Mesothelial cell of epicardium (in vitro differentiated cells): Measurements from ENCODE around the gene CAPZB. TPM values are rescaled to one million over a fixed set of nuclear protein-coding genes. Genes with fewer than 3 reads are reported as not detected.

ENCODE experiments used
- DNase-seq, 2 experiments: peaks; one replicate each; pipeline ENCODE4 v3.0.0; 2021; ENCODE audit warnings: low spot score in 2 of 2; ENCODE audit not compliant: unreplicated experiment in 2 of 2
- H3K27ac Mint-ChIP-seq: 2 replicates; pipeline ENCODE4 v1.8.0; 2021; ENCODE audit warnings: mixed read lengths
- H3K27me3 Mint-ChIP-seq: 2 replicates; pipeline ENCODE4 v1.8.0; 2021; ENCODE audit warnings: low read depth, mixed read lengths
- H3K36me3 Mint-ChIP-seq: 2 replicates; pipeline ENCODE4 v1.8.0; 2021; ENCODE audit warnings: mixed read lengths
- H3K4me1 Mint-ChIP-seq: 2 replicates; pipeline ENCODE4 v1.8.0; 2021; ENCODE audit warnings: mixed read lengths
- H3K4me3 Mint-ChIP-seq: 2 replicates; pipeline ENCODE4 v1.8.0; 2021; ENCODE audit warnings: mild to moderate bottlenecking, moderate library complexity, mixed read lengths
- H3K9me3 Mint-ChIP-seq: 2 replicates; pipeline ENCODE4 v1.8.0; 2021; ENCODE audit warnings: mixed read lengths
- total RNA-seq: library from RNA; stranded (reverse); gene quantifications from 3 replicates; pipeline ENCODE4 v1.2.1, GENCODE V29; 2021
- TF ChIP-seq, protein P1 (sequence below): fragments of 200-600 bp; sonication (generic); IDR thresholded peaks from one replicate; pipeline ENCODE4 v1.5.0; 2021; ENCODE audit warnings: antibody characterized with exemption; ENCODE audit not compliant: unreplicated experiment

The CAPZB gene
- total RNA-seq, 1 donor from 2014 or later: 192 TPM

DNA sequence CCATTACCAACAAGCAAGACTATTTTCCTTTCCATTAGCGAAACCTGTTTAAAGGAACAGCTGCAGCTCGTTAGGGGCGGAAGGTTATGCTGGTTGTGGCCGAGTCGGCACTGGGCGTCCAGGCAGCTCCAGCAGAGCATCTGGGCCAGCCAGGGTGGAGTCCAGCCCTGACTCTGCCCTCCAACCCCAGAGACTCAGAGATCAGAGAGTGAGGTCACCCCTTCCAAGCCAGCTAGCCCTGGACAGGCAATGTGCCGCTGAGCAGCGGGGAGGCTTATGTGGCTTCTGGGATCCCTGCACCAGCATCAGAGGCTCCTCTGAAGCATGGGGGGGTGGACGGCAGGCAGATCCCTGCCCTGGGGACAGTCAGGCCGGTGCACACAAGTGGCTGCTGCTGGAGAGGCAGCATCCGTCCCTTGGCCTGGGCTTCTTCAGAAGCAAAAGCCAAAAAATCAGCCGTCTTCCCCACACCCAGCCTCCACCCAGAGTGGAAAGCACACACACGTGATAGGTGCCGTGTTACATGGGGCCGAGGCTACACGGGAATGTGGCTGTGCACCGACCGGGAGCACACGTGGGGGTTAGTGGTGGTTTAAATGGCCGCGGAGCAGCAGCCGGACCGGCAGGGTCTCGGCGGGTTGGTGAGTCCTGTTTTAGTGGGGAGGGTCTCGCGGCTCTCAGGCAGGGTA lies 143.1 kb downstream of the CAPZB start:
- Mint-ChIP-seq H3K4me1 (peaks cover 16% of the 10 kb centered on the region), H3K27me3 (no peaks in the 10 kb centered on the region), H3K36me3 (peaks cover 7% of the 10 kb centered on the region), H3K27ac (no peak overlapping the region), H3K9me3 (no peaks in the 10 kb centered on the region), H3K4me3 (no peak overlapping the region)
- DNase-seq: no peak
- TF ChIP-seq, protein P1, sequence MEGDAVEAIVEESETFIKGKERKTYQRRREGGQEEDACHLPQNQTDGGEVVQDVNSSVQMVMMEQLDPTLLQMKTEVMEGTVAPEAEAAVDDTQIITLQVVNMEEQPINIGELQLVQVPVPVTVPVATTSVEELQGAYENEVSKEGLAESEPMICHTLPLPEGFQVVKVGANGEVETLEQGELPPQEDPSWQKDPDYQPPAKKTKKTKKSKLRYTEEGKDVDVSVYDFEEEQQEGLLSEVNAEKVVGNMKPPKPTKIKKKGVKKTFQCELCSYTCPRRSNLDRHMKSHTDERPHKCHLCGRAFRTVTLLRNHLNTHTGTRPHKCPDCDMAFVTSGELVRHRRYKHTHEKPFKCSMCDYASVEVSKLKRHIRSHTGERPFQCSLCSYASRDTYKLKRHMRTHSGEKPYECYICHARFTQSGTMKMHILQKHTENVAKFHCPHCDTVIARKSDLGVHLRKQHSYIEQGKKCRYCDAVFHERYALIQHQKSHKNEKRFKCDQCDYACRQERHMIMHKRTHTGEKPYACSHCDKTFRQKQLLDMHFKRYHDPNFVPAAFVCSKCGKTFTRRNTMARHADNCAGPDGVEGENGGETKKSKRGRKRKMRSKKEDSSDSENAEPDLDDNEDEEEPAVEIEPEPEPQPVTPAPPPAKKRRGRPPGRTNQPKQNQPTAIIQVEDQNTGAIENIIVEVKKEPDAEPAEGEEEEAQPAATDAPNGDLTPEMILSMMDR: no peak

DNA sequence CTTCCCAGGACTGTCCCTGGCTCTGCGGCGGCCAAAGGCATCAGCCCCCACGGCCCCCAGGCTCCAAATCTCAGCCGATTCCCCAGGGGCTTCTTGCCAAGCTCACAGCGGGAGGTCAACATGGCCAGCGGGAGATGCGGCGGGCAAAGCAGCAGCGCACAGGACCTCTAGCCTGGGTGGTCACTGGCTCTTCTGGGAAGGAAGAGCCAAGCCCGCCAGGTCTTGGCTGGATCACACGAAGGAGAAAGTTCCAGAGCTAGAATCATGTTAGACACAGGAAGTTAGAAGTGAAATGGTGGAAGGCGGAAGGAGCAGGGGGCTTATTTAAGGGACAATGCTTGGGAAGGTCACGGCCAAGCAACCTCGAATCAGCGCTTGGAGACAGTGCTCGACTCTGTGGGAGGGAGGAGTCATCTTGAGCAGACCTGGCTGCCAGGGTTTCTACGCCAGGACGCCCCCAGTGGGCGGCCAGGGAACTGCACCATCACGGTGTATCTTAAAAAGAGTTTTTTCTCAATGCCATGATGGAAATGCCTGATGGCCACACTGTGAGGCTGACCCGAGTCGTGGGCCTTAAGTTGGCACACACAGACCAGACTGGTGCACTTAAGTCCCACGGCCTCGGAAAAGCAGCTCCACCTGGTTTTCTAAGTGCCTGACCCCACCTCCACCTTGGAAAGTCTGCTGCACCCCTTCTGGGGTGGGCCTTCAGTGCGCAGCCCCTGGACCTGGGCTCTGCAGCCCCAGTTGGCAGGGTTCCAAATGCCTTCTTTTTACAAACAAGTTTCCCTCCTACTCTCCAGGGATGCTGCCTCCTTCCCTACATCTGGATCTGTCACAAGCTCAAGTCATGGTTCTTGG lies 143.9 kb downstream of the CAPZB start:
- Mint-ChIP-seq H3K4me3 (no peak overlapping the region), H3K27ac (peak overlapping the region; percentile 13), H3K4me1 (peaks cover 16% of the 10 kb centered on the region), H3K36me3 (peaks cover 7% of the 10 kb centered on the region), H3K9me3 (no peaks in the 10 kb centered on the region), H3K27me3 (no peaks in the 10 kb centered on the region)
- TF ChIP-seq, protein P1: peak; percentile 98
- peak; percentile 55 to 81 for DNase-seq

DNA sequence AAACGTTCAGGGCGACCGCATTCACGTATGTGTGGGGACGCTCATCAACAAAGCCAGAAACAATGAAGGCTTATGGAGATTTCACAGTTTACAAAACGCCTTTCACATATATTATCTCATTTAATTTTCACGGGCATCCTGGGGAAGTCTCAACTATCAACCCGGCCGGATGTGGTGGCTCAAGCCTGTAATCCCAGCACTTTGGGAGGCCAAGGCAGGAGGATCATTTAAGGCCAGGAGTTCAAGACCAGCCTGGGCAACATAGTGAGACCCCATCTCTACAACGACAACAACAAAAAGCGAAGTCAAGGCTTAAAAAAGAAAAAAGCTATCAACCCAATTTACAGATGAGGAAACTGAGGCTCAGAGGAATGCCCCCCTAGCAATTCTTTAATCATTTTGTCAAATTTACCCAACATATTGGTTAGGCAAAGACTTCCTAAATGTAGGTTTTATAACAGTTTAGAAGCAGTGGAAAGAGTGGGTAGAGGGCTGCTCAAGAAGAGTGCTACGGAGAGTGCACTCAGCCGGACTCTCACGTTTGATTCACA lies 144.9 kb downstream of the CAPZB start:
- TF ChIP-seq, protein P1: no peak
- Mint-ChIP-seq H3K27me3 (no peaks in the 10 kb centered on the region), H3K9me3 (no peaks in the 10 kb centered on the region), H3K4me1 (peaks cover 16% of the 10 kb centered on the region), H3K36me3 (peaks cover 7% of the 10 kb centered on the region), H3K27ac (no peak overlapping the region), H3K4me3 (no peak overlapping the region)
- no peak for DNase-seq

DNA sequence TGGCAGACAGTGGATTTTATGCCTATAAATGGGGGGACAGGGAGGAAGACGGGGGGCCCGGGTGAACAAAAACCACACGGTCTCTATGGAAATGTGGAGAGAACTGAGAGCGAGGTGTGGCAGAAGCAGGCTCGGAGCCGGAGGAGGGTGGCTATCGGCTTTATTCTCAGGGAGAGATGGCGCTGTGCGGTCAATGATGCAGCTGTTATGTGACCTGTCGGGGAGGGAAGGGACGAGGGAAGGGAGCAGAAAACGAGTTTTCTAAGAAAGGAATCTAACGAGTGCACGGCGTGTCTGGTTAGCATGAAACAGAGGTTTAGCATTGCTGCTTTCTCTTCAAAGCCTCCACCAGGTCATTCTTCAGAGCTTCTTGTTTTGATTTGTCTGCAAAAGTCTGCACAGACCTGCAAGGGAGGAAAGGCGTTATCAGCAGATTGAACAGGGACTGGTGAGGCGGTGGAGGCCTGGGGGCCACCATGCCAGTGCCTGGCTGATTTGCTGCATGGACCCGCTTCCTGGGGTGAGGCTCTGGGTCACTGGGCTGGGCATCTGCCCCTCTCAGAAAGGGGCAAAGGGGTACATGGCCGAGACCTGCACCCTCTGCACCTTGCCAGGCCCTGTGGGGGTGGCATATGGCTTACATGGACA lies 146.0 kb downstream of the CAPZB start:
- peaks cover 16% of the 10 kb centered on the region for H3K4me1 Mint-ChIP-seq
- peak overlapping the region; percentile 73 for H3K27ac Mint-ChIP-seq
- peaks cover 7% of the 10 kb centered on the region for H3K36me3 Mint-ChIP-seq
- no peaks in the 10 kb centered on the region for H3K27me3 Mint-ChIP-seq
- no peak for DNase-seq
- TF ChIP-seq, protein P1: no peak
- H3K9me3 Mint-ChIP-seq: no peaks in the 10 kb centered on the region
- peak overlapping the region; percentile 12 for H3K4me3 Mint-ChIP-seq

DNA sequence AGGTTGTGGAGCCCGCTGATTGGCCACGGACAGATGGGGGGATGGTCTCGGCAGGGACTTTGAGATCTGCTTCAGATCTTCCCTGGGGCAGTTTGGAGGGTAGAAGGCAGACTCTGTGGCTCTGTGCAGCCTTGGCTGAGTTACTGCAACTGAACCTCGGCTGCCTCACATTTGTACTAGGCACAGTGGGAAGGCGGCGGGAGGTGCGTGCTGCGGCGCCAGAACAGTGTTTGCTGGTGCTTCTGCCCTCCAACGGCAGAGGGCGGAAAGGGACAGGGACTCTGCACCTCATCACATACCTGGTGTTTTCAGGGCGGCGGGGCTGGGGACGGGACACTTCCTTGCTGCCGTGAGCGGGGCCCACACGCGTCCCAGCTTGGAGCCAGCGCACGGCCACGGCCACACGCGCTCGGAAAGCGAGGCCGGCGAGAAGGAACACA lies 147.0 kb downstream of the CAPZB start:
- Mint-ChIP-seq H3K27me3 (no peaks in the 10 kb centered on the region), H3K36me3 (peaks cover 7% of the 10 kb centered on the region), H3K9me3 (no peaks in the 10 kb centered on the region), H3K27ac (peak overlapping the region; percentile 54), H3K4me1 (peaks cover 16% of the 10 kb centered on the region), H3K4me3 (peak overlapping the region; percentile 46)
- TF ChIP-seq, protein P1: peak; percentile 50
- DNase-seq: peak; percentile 45 to 56
